Gastroesophageal sphincter (tissue), 3 donors: ENCODE measurements around the gene TOP1.

Experiments used
- CTCF ChIP-seq, 4 experiments: fragments of 200-600 bp in 2 of 4; fragments of 450-650 bp in 2 of 4; sonication (generic) in 1 of 4; IDR thresholded peaks; one replicate each; pipeline ENCODE4 v1.5.1; 2017 to 2019; ENCODE audit warnings: antibody characterized with exemption in 4 of 4, mild to moderate bottlenecking in 2 of 4, moderate library complexity in 2 of 4
- EP300 ChIP-seq: sonication (generic); formaldehyde crosslinking; IDR thresholded peaks from one replicate; pipeline ENCODE4 v1.6.1; 2017; ENCODE audit warnings: antibody characterized with exemption, mild to moderate bottlenecking

GRCh38 chr20:41004531-41005360 lies 23.9 kb upstream of the TOP1 start:
- TF ChIP-seq CTCF (IDR thresholded peaks at IDR 0.05) (no peak), EP300 (no peak)
